DND-41 (cell line): ENCODE results near the gene CDC14A.

ENCODE experiments used
- EZH2 ChIP-seq: IDR thresholded peaks from 3 replicates; pipeline ENCODE4 v1.6.1; 2012; ENCODE audit warnings: borderline replicate concordance, low read depth, mild to moderate bottlenecking, moderate library complexity, low read length, inconsistent platforms; ENCODE audit not compliant: severe bottlenecking
- TF ChIP-seq, protein P1 (sequence below): IDR thresholded peaks from 2 replicates; pipeline ENCODE4 v1.5.1; 2012; ENCODE audit warnings: borderline replicate concordance, low read length, moderate library complexity, mild to moderate bottlenecking; ENCODE audit not compliant: poor library complexity, severe bottlenecking; ENCODE audit errors: extremely low read depth

GRCh38 chr1:100438789-100439188 is 86.5 kb downstream of the CDC14A start:
- TF ChIP-seq, protein P1, sequence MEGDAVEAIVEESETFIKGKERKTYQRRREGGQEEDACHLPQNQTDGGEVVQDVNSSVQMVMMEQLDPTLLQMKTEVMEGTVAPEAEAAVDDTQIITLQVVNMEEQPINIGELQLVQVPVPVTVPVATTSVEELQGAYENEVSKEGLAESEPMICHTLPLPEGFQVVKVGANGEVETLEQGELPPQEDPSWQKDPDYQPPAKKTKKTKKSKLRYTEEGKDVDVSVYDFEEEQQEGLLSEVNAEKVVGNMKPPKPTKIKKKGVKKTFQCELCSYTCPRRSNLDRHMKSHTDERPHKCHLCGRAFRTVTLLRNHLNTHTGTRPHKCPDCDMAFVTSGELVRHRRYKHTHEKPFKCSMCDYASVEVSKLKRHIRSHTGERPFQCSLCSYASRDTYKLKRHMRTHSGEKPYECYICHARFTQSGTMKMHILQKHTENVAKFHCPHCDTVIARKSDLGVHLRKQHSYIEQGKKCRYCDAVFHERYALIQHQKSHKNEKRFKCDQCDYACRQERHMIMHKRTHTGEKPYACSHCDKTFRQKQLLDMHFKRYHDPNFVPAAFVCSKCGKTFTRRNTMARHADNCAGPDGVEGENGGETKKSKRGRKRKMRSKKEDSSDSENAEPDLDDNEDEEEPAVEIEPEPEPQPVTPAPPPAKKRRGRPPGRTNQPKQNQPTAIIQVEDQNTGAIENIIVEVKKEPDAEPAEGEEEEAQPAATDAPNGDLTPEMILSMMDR: no peak
- TF ChIP-seq EZH2: no peak
